Trophoblast cell (in vitro differentiated cells and primary cell): ENCODE results near the gene TEX55.
"Not testable (repeated sequence)": the region's sequence is repeated elsewhere in the genome, so short reads cannot be mapped to it uniquely, and the experiment has no call there.

Source experiments
- DNase-seq, 2 donors: peaks; one replicate each; pipeline ENCODE4 v3.0.0-alpha.2; 2016
- H2AFZ ChIP-seq: 2 replicates; pipeline ENCODE4 v1.6.1; 2013; ENCODE audit warnings: low read length, moderate library complexity, mild to moderate bottlenecking; ENCODE audit not compliant: insufficient read depth, poor library complexity
- H2AK5ac ChIP-seq: 2 replicates; pipeline ENCODE4 v1.6.1; 2013; ENCODE audit warnings: mild to moderate bottlenecking, low read length
- H2BK120ac ChIP-seq: 2 replicates; pipeline ENCODE4 v1.6.1; 2013; ENCODE audit warnings: low read length, mild to moderate bottlenecking, moderate library complexity; ENCODE audit not compliant: insufficient read depth, poor library complexity
- H2BK12ac ChIP-seq: 2 replicates; pipeline ENCODE4 v1.6.1; 2013; ENCODE audit warnings: mild to moderate bottlenecking, low read length, moderate library complexity
- H2BK5ac ChIP-seq: 2 replicates; pipeline ENCODE4 v1.6.1; 2013; ENCODE audit warnings: low read length, low read depth, moderate library complexity, mild to moderate bottlenecking; ENCODE audit not compliant: poor library complexity
- H3K14ac ChIP-seq: 2 replicates; pipeline ENCODE4 v1.6.1; 2013; ENCODE audit warnings: mild to moderate bottlenecking, low read length
- H3K18ac ChIP-seq: 2 replicates; pipeline ENCODE4 v1.6.1; 2013; ENCODE audit warnings: mild to moderate bottlenecking, low read length
- H3K23ac ChIP-seq: 2 replicates; pipeline ENCODE4 v1.6.1; 2013; ENCODE audit warnings: low read length
- H3K27ac ChIP-seq: 2 replicates; pipeline ENCODE4 v1.5.1; 2013; ENCODE audit warnings: low read depth, mild to moderate bottlenecking, inconsistent platforms, low read length, moderate library complexity
- H3K27me3 ChIP-seq: 2 replicates; pipeline ENCODE4 v1.6.1; 2013; ENCODE audit warnings: inconsistent platforms, mild to moderate bottlenecking, low read length, moderate library complexity; ENCODE audit not compliant: insufficient read depth
- H3K36me3 ChIP-seq, 2 experiments: 1 replicate in 1 of 2; 2 replicates in 1 of 2; pipeline ENCODE4 v1.6.1; 2013; ENCODE audit warnings: low read length in 2 of 2, mild to moderate bottlenecking in 2 of 2, moderate library complexity in 1 of 2; ENCODE audit not compliant: insufficient read depth in 2 of 2, control insufficient read depth in 1 of 2
- H3K4ac ChIP-seq: 2 replicates; pipeline ENCODE4 v1.6.1; 2013; ENCODE audit warnings: low read depth, mild to moderate bottlenecking, low read length, moderate library complexity
- H3K4me1 ChIP-seq, 2 experiments: 1 replicate in 1 of 2; 2 replicates in 1 of 2; pipeline ENCODE4 v1.6.1; 2013; ENCODE audit warnings: low read length in 2 of 2, mild to moderate bottlenecking in 2 of 2, moderate library complexity in 1 of 2; ENCODE audit not compliant: insufficient read depth in 2 of 2, control insufficient read depth in 1 of 2
- H3K4me2 ChIP-seq: 2 replicates; pipeline ENCODE4 v1.6.1; 2013; ENCODE audit warnings: inconsistent platforms, mild to moderate bottlenecking, low read length, moderate library complexity
- H3K4me3 ChIP-seq: 2 replicates; pipeline ENCODE4 v1.5.1; 2013; ENCODE audit warnings: mild to moderate bottlenecking, low read depth, low read length, inconsistent platforms
- H3K79me1 ChIP-seq: one replicate; pipeline ENCODE4 v1.6.1; 2013; ENCODE audit warnings: low read length
- H3K79me2 ChIP-seq: 2 replicates; pipeline ENCODE4 v1.6.1; 2013; ENCODE audit warnings: low read length, mild to moderate bottlenecking; ENCODE audit not compliant: control insufficient read depth, insufficient read depth, poor library complexity
- H3K9ac ChIP-seq: 2 replicates; pipeline ENCODE4 v1.6.1; 2013; ENCODE audit warnings: mild to moderate bottlenecking, low read length
- H3K9me3 ChIP-seq: 2 replicates; pipeline ENCODE4 v1.6.1; 2013; ENCODE audit warnings: low read depth, mild to moderate bottlenecking, control low read depth, inconsistent platforms, low read length; ENCODE audit not compliant: insufficient read depth
- H4K12ac ChIP-seq: 2 replicates; pipeline ENCODE4 v1.6.1; 2013; ENCODE audit warnings: low read depth, mild to moderate bottlenecking, low read length, moderate library complexity
- H4K8ac ChIP-seq: 2 replicates; pipeline ENCODE4 v1.6.1; 2013; ENCODE audit warnings: low read depth, mild to moderate bottlenecking, low read length, moderate library complexity
- H4K91ac ChIP-seq: one replicate; pipeline ENCODE4 v1.6.1; 2013; ENCODE audit warnings: low read depth, mild to moderate bottlenecking, low read length, moderate library complexity
- WGBS: extraction: QIAGEN DNeasy Blood & Tissue Kit; methylation state at CpG from one replicate; pipeline ENCODE4 v1.1.7; 2013; ENCODE audit warnings: missing lambda C conversion rate; ENCODE audit not compliant: insufficient read length, insufficient coverage; ENCODE audit errors: extremely low coverage; 5-methylcytosine and 5-hydroxymethylcytosine counted together

The TEX55 gene

DNA sequence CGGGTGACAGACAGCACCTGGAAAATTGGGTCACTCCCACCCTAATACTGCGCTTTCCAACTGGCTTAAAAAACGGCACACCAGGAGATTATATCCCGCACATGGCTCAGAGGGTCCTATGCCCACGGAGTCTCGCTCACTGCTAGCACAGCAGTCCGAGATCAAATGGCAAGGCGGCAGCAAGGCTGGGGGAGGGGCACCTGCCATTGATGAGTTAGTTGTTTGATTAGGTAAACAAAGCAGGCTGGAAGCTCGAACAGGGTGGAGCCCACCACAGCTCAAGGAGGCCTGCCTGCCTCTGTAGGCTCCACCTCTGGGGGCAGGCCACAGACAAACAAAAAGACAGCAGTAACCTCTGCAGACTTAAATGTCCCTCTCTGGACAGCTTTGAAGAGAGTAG is 18.8 kb downstream of the TEX55 start:
- not testable (repeated sequence) for H2AFZ ChIP-seq, H4K12ac ChIP-seq, H3K27ac ChIP-seq, DNase-seq, H3K79me1 ChIP-seq, H3K4me2 ChIP-seq, H2BK120ac ChIP-seq, H3K4me1 ChIP-seq, H3K27me3 ChIP-seq, H3K4me3 ChIP-seq, H2AK5ac ChIP-seq, H3K9me3 ChIP-seq, H3K23ac ChIP-seq, H2BK12ac ChIP-seq, H3K4ac ChIP-seq, H3K18ac ChIP-seq, H4K91ac ChIP-seq, H3K14ac ChIP-seq, H2BK5ac ChIP-seq, H3K9ac ChIP-seq, H4K8ac ChIP-seq, H3K36me3 ChIP-seq, H3K79me2 ChIP-seq
- WGBS, result no CpG with 5 or more reads among the region's 9 CpGs

DNA sequence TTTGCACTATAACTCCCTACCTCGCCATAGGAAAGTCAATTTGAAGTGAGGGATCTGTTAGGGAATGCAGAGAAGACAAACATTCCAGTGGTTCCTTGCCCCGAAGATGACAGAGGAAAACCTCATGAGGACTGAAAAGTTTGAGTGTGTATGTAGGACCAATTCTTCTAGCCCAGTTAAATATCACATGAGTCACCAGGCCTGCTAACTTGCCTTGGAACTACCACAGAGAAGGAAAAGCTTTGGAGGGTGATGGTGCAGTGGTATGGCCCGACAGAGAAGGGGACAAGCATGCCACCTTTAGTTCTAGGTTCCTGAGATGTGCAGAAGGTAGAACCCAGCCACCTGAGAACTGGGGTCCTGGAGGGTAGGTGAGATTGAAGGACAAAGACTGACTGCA is 24.9 kb downstream of the TEX55 start:
- no peak overlapping the region for H3K14ac ChIP-seq
- no peak overlapping the region for H4K12ac ChIP-seq
- no peak overlapping the region for H3K23ac ChIP-seq
- no peaks in the 10 kb centered on the region for H3K36me3 ChIP-seq
- no peak overlapping the region for H2BK120ac ChIP-seq
- H4K91ac ChIP-seq, result no peak overlapping the region
- no peaks in the 10 kb centered on the region for H3K79me2 ChIP-seq
- no peak overlapping the region for H2BK5ac ChIP-seq
- H3K79me1 ChIP-seq, result no peaks in the 10 kb centered on the region
- no peaks in the 10 kb centered on the region for H3K9me3 ChIP-seq
- H4K8ac ChIP-seq, result no peak overlapping the region
- H2AFZ ChIP-seq, result no peak overlapping the region
- no peak overlapping the region for H3K9ac ChIP-seq
- WGBS, result no CpG with 5 or more reads among the region's 3 CpGs
- no peak overlapping the region for H3K18ac ChIP-seq
- H3K4me1 ChIP-seq, result no peaks in the 10 kb centered on the region
- no peak overlapping the region for H2BK12ac ChIP-seq
- H2AK5ac ChIP-seq, result no peak overlapping the region
- no peak overlapping the region for H3K4ac ChIP-seq
- no peaks in the 10 kb centered on the region for H3K27me3 ChIP-seq
- DNase-seq, result no peak
- no peak overlapping the region for H3K4me2 ChIP-seq
- no peak overlapping the region for H3K27ac ChIP-seq
- no peak overlapping the region for H3K4me3 ChIP-seq

DNA sequence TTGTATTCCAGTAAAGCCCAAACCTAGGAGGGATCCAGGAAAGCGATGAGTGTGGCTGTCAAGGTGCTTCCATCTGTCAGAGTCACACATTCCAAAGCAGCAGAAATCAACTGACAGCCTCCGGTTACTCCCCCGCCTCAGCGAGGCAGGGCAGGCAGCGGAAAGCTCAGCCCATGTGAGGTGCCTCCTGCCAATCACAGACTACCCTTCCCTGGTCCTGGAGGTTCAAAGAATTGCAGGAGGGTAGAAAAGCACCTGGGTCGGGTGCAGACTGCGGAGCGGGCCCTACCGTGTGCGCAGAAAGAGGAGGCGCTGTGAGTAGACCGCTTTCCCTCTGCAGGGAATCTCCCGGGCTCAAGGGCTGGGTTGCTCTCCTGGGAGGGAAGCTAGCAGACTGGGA is 27.4 kb downstream of the TEX55 start, which contains the start of gene UPK1B:
UPK1B (plus strand) TSS at position 274 of the 400 bp plus-strand sequence. CDS start 13,144 bp downstream, outside the sequence.
- H2BK12ac ChIP-seq, result no peak within 1 kb of the TSS
- no peaks in the 10 kb centered on the region for H3K27me3 ChIP-seq
- H3K4me3 ChIP-seq, result no peak within 1 kb of the TSS
- H3K4me2 ChIP-seq, result peak within 1 kb of the TSS; percentile 51
- no peaks in the 10 kb centered on the region for H3K36me3 ChIP-seq
- no peak within 1 kb of the TSS for H2BK120ac ChIP-seq
- H3K4me1 ChIP-seq, result no peaks in the 10 kb centered on the region
- H3K27ac ChIP-seq, result no peak within 1 kb of the TSS
- no CpG with 5 or more reads among the region's 13 CpGs for WGBS
- H3K18ac ChIP-seq, result no peak within 1 kb of the TSS
- H4K12ac ChIP-seq, result no peak within 1 kb of the TSS
- no peak within 1 kb of the TSS for H4K91ac ChIP-seq
- H3K4ac ChIP-seq, result no peak within 1 kb of the TSS
- no peak within 1 kb of the TSS for H2AK5ac ChIP-seq
- DNase-seq, result peak; percentile 51 to 81
- H3K9ac ChIP-seq, result no peak within 1 kb of the TSS
- no peak within 1 kb of the TSS for H4K8ac ChIP-seq
- no peak within 1 kb of the TSS for H2BK5ac ChIP-seq
- no peak within 1 kb of the TSS for H3K23ac ChIP-seq
- H2AFZ ChIP-seq, result no peak within 1 kb of the TSS
- H3K14ac ChIP-seq, result no peak within 1 kb of the TSS
- no peaks in the 10 kb centered on the region for H3K79me1 ChIP-seq
- H3K79me2 ChIP-seq, result no peaks in the 10 kb centered on the region
- no peaks in the 10 kb centered on the region for H3K9me3 ChIP-seq

DNA sequence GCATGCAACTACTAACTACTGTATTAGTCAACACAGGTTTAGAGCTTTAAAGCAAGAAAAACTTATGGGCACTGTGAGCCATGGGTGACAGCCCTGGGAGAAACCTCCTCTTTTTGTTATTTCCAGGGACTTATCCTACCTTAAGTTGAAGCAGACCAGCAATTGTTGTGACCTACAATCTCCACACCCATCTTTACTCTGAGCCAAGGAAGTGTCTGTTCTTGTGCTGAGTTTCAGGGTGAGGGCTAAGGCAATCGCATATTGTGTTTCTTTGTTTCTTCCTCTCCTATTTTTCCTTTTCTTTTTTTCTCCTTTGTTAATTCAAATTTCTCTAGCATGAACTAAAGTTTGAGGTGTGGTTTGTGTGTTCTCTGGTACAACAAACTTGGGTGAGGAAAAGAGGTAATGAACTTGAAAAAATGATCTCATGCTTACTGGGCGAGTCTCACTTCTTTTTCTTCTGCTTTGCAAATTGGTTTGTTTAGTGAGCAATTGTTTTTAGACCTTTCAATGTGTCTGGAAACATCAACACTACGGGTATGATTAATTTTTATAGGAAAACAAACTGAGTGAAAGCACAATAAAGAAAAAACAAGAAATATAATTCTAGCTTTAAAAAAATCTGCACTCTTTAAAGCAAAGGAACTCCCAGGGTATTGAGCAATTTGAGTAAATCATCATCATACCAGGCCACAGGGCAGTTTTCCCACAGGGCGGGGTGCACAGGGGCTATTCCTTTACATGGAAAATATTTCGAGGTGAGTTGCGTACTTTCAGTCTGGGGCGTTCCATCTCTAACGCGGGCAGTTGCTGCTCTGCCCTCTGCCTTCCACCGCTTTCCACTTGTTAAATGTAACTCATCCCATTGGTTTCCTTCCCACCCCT is 30.1 kb downstream of the TEX55 start:
- H3K14ac ChIP-seq, result no peak overlapping the region
- peak; percentile 53 to 69 for DNase-seq
- H3K9me3 ChIP-seq, result no peaks in the 10 kb centered on the region
- H2AK5ac ChIP-seq, result no peak overlapping the region
- H2BK5ac ChIP-seq, result no peak overlapping the region
- no peak overlapping the region for H2BK12ac ChIP-seq
- no peak overlapping the region for H3K4me3 ChIP-seq
- no peak overlapping the region for H3K18ac ChIP-seq
- WGBS, result no CpG with 5 or more reads among the region's 10 CpGs
- no peak overlapping the region for H3K4me2 ChIP-seq
- no peaks in the 10 kb centered on the region for H3K79me2 ChIP-seq
- no peak overlapping the region for H4K91ac ChIP-seq
- H3K36me3 ChIP-seq, result no peaks in the 10 kb centered on the region
- H2AFZ ChIP-seq, result no peak overlapping the region
- no peak overlapping the region for H3K9ac ChIP-seq
- no peak overlapping the region for H4K12ac ChIP-seq
- H4K8ac ChIP-seq, result no peak overlapping the region
- no peak overlapping the region for H3K4ac ChIP-seq
- no peak overlapping the region for H3K27ac ChIP-seq
- no peaks in the 10 kb centered on the region for H3K27me3 ChIP-seq
- H3K79me1 ChIP-seq, result no peaks in the 10 kb centered on the region
- no peak overlapping the region for H2BK120ac ChIP-seq
- no peaks in the 10 kb centered on the region for H3K4me1 ChIP-seq
- H3K23ac ChIP-seq, result no peak overlapping the region
